ENCODE data around the gene YIF1B. TPM values are rescaled to one million over a fixed set of nuclear protein-coding genes. Genes with fewer than 3 reads are reported as not detected.

Gene YIF1B
- total and polyA plus RNA-seq, 9 of the 15 experiments (the other 6 are each of a cell fraction or from before 2014, with no cell fraction given), result 8.5 to 586 (median 323) TPM

DNA sequence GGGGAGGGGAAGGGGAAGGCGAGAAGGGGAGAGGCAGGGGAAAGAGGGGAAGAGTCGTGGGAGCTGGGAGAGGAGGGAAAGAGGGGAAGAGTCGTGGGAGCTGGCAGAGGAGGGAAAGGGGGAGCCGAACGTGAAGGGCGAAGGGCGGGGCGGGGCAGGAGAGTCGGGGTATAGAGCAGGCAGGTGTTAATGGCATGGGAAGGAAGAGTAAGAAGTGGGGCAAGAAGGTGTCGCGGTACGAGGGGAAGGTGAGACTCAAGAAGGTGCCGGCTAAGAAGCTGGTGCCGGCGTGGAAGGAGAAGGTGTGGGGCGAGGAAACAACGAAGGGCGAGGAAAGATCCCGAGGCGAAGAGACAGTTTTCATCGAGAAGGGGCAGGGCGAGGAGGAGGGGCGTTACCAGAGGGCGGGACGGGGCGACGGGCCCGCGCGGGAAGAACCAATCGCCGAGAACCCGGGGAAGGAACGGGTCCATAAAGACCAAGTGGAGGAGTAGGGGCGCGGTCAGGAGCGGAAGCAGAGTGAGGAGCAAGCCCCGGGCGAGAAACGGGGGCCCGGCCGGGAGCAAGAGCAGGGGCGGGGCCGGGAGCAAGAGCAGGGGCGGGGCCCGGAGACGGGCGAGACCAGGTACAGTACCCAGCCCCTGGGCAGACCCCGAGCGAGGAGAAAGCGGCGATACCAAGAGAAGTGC is 20.3 kb upstream of the YIF1B start:
- no TSS peak for BruUV-seq (replicated peaks)
- POLR2A ChIA-PET, result interaction anchor here (0.5 to 2.6 kb wide), 4 partner anchors 15 to 341 kb away, joined by 3 to 8 read pairs (median 4); no protein-coding TSS in a partner anchor
- TF ChIP-seq ZNF41 (CRISPR knock-in tag; conservative IDR thresholded peaks at IDR 0.05) (no peak), NUFIP1 (IDR thresholded peaks at IDR 0.05; ENCODE audit: partially characterized antibody) (no peak), GABPA (tag; conservative IDR thresholded peaks at IDR 0.05; ENCODE audit: low read depth) (peak; percentile 52; the same call in 1 of the 2 replicates)
- TF ChIP-seq, protein P1, sequence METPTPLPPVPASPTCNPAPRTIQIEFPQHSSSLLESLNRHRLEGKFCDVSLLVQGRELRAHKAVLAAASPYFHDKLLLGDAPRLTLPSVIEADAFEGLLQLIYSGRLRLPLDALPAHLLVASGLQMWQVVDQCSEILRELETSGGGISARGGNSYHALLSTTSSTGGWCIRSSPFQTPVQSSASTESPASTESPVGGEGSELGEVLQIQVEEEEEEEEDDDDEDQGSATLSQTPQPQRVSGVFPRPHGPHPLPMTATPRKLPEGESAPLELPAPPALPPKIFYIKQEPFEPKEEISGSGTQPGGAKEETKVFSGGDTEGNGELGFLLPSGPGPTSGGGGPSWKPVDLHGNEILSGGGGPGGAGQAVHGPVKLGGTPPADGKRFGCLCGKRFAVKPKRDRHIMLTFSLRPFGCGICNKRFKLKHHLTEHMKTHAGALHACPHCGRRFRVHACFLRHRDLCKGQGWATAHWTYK (CRISPR knock-in tag; IDR thresholded peaks at IDR 0.05), result no peak
- TF ChIP-seq, protein P2, sequence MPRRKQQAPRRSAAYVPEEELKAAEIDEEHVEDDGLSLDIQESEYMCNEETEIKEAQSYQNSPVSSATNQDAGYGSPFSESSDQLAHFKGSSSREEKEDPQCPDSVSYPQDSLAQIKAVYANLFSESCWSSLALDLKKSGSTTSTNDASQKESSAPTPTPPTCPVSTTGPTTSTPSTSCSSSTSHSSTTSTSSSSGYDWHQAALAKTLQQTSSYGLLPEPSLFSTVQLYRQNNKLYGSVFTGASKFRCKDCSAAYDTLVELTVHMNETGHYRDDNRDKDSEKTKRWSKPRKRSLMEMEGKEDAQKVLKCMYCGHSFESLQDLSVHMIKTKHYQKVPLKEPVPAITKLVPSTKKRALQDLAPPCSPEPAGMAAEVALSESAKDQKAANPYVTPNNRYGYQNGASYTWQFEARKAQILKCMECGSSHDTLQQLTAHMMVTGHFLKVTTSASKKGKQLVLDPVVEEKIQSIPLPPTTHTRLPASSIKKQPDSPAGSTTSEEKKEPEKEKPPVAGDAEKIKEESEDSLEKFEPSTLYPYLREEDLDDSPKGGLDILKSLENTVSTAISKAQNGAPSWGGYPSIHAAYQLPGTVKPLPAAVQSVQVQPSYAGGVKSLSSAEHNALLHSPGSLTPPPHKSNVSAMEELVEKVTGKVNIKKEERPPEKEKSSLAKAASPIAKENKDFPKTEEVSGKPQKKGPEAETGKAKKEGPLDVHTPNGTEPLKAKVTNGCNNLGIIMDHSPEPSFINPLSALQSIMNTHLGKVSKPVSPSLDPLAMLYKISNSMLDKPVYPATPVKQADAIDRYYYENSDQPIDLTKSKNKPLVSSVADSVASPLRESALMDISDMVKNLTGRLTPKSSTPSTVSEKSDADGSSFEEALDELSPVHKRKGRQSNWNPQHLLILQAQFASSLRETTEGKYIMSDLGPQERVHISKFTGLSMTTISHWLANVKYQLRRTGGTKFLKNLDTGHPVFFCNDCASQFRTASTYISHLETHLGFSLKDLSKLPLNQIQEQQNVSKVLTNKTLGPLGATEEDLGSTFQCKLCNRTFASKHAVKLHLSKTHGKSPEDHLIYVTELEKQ (CRISPR knock-in tag; IDR thresholded peaks at IDR 0.05), result no peak
- TF ChIP-seq, protein P3, sequence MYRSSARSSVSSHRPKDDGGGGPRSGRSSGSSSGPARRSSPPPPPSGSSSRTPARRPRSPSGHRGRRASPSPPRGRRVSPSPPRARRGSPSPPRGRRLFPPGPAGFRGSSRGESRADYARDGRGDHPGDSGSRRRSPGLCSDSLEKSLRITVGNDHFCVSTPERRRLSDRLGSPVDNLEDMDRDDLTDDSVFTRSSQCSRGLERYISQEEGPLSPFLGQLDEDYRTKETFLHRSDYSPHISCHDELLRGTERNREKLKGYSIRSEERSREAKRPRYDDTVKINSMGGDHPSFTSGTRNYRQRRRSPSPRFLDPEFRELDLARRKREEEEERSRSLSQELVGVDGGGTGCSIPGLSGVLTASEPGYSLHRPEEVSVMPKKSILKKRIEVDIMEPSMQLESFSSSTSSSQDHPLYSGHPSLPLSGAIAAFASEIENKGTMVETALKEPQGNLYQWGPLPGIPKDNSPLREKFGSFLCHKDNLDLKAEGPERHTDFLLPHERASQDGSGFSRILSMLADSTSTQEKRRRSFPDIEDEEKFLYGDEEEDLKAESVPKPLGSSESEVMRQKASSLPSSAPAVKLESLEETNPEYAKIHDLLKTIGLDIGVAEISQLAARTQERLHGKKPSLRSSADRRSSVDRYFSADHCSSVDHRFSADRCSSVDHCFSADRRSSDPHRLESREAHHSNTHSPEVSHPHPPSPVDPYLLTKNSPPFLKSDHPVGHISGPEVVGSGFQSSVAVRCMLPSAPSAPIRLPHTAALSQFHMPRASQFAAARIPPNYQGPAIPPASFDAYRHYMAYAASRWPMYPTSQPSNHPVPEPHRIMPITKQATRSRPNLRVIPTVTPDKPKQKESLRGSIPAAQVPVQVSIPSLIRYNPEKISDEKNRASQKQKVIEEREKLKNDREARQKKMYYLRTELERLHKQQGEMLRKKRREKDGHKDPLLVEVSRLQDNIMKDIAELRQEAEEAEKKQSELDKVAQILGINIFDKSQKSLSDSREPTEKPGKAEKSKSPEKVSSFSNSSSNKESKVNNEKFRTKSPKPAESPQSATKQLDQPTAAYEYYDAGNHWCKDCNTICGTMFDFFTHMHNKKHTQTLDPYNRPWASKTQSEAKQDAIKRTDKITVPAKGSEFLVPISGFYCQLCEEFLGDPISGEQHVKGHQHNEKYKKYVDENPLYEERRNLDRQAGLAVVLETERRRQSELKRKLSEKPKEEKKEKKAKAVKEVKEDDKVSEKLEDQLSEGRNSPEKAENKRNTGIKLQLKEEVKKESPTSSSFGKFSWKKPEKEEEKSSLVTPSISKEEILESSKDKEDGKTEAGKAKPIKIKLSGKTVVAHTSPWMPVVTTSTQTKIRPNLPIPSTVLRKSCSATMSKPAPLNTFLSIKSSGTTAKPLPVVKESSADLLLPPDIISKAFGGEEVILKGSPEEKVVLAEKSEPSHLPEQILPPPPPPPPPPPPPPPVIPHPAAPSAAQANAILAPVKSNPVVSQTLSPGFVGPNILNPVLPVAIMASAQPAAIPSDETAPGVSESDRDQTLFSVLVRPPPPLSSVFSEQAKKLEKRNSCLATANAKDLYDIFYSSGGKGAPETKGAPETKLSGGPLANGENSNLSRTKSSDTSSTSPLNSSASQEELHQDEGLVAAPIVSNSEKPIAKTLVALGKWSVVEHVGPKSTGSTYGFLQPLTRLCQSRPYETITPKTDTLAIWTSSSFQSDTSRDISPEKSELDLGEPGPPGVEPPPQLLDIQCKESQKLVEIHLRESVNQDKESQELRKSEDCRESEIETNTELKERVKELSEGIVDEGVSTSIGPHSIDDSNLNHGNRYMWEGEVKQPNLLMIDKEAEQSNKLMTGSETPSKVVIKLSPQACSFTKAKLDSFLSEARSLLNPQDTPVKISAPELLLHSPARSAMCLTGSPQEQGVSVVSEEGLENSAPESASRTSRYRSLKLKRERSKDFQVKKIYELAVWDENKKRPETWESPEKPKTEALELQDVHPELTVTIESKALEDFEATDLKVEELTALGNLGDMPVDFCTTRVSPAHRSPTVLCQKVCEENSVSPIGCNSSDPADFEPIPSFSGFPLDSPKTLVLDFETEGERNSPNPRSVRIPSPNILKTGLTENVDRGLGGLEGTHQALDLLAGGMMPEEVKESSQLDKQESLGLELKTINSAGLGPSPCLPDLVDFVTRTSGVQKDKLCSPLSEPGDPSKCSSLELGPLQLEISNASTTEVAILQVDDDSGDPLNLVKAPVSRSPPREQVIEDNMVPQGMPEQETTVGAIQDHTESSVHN (IDR thresholded peaks at IDR 0.05; ENCODE audit: borderline replicate concordance in 1 of 2, low read depth in 1 of 2), result no peak

More for the DNA sequence above, 20.3 kb upstream of the YIF1B start:
- intact Hi-C loops (cut with micrococcal nuclease), result loop anchor here (1.0 to 5.0 kb wide), 7 partner anchors 20 to 433 kb away; partner anchors contain the start of genes GGN, PSMD8 and SPRED3
- Histone ChIP-seq H2AFZ (ENCODE audit: low read depth, low read length) (peak overlapping the region; percentile 90), H3K79me2 (ENCODE audit: control insufficient read depth, insufficient read depth, low read length) (peaks cover 2% of the 10 kb centered on the region; the same call in 1 of the 3 replicates), H3K27ac (ENCODE audit: extremely low read depth, low read depth, low read length) (peak overlapping the region; percentile 88), H3K4me3 (peak overlapping the region; percentile 85), H3K9me3 (replicated peaks; ENCODE audit: control insufficient read depth, insufficient read depth, low read depth, low read length) (no peaks in the 10 kb centered on the region), H3K36me3 (ENCODE audit: control insufficient read depth, insufficient read depth, low read length) (no peaks in the 10 kb centered on the region), H3K9ac (ENCODE audit: insufficient read depth in 1 of 2, low read depth in 2 of 2, low read length in 2 of 2) (peak overlapping the region; percentile 71 to 86), H4K20me1 (replicated peaks; ENCODE audit: control insufficient read depth, insufficient read depth, low read length) (no peaks in the 10 kb centered on the region), H3K4me2 (ENCODE audit: insufficient read depth, low read length) (peak overlapping the region; percentile 95), H3K4me1 (replicated peaks in 1 of 2; ENCODE audit: control insufficient read depth in 2 of 2, insufficient read depth in 2 of 2, low read length in 2 of 2) (peaks cover 13 to 34% of the 10 kb centered on the region in 2 experiments; a peak in 4 of 5 replicates), H3K27me3 (ENCODE audit: control insufficient read depth in 2 of 2, insufficient read depth in 2 of 2, low read length in 2 of 2) (no peaks in the 10 kb centered on the region), H3K9me1 (ENCODE audit: control insufficient read depth, insufficient read depth, low read length) (no peaks in the 10 kb centered on the region)
- in situ Hi-C loops (cut with MboI), result loop anchor here (25.0 kb wide), 1 partner anchor 424 kb away; the partner anchor contains the start of genes SIPA1L3 and WDR87
- CTCF ChIA-PET (ENCODE audit: low intra/inter-chr PET ratio), result interaction anchor here (0.6 to 3.6 kb wide), 6 partner anchors 92 to 434 kb away, joined by 3 to 41 read pairs (median 12); no protein-coding TSS in a partner anchor
- peak; percentile 92 for ATAC-seq
- FAIRE-seq, result peak; percentile 88
- DNase-seq (ENCODE audit: extremely low read depth in 1 of 4, low spot score in 3 of 4), result peak; percentile 92 to 98 (median 94)
- 0% methylated on average over 27 of the region's 52 CpGs for WGBS (ENCODE audit: insufficient coverage, low coverage, missing lambda C conversion rate)

Data from K562 (cell line).